HG03432 (cell line): Measurements from ENCODE around the gene CHPF.

Source experiments
- ATAC-seq: cut with Tn5 transposase; IDR thresholded peaks from one replicate; pipeline ENCODE4 v1.9.1; 2021; ENCODE audit warnings: mild to moderate bottlenecking, moderate library complexity; ENCODE audit not compliant: unreplicated experiment

The CHPF gene

GRCh38 chr2:219552382-219553167 is 9.0 kb upstream of the CHPF start:
- ATAC-seq = peak; percentile 92

DNA sequence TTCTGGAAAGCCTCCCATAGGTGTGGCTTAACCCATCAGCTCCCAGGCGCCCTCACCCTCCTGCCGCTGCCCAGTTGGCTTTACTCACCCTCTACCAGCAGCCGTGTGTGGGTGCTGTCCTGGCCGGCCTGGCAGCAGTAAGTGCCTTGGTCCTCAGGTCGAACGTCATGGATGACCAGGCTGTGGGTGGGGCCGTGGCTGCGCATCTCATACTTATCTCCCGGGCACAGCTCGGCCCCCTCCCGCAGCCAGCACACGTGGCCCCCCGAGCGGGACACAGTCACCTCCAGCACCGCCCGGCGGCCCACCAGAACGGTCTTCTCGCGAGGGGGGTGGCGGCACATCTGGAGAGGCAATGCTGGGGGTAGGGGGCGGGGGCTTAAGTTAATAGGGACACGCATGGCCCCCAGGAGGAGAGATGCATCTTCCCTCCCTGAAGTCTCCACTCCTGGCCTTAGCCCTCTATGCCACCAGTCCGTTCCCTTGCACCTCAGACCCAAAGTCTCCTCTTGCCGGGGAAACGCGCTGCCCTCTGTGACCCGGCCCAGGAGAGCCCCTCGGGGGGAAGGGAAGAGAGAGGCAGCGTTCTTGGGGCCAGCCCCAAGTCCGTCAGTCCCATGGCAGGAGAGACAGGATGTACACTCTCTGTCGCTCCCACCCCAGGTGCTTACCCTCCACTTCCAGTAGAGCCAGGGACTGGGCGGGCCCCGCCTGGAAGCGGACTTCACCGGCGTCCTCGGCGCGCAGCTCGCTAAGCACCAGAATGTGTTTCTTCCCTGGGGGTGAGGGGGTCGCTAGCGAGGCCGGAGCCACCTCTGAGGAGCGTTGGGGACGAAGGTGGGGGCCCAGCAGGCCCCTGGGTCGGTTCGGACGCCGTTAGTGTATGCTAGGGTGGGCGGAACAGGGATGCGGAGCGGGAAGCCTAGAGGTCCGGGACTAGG is 8.1 kb upstream of the CHPF start:
- peak; percentile 26 for ATAC-seq

- ATAC-seq = no peak
Observed at GRCh38 chr2:219549619-219550018, 6.0 kb upstream of the CHPF start.

DNA sequence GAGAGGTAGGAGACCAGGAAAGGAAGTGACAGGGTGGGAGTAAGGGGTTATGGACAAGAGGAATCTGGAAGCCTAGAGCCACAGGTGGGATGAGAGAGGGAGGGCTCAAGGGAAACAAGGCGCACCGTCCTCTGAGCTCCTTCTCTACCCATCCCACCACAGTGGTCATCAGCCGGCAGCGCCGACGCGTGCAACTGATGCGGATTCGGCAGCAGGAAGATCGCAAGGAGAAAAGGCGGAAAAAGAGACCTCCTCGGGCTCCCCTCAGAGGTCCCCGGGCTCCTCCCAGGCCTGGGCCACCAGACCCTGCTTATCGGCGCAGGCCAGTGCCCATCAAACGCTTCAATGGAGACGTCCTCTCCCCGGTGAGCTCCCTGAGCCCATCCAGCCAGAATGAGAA is 5.4 kb upstream of the CHPF start:
- ATAC-seq = no peak

DNA sequence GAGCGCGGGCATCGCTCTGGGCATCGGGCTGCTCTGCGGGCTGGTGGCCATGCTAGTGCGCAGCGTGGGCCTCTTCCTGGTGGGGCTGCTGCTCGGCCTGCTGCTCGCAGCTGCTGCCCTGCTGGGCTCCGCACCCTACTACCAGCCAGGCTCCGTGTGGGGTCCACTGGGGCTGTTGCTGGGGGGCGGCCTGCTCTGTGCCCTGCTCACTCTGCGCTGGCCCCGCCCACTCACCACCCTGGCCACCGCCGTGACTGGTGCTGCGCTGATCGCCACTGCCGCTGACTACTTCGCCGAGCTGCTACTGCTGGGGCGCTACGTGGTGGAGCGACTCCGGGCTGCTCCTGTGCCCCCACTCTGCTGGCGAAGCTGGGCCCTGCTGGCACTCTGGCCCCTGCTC is 4.0 kb upstream of the CHPF start:
- no peak for ATAC-seq

GRCh38 chr2:219545943-219546352 is 2.3 kb upstream of the CHPF start:
- no peak for ATAC-seq

GRCh38 chr2:219545295-219545942 is 1.8 kb upstream of the CHPF start:
- no peak for ATAC-seq

DNA sequence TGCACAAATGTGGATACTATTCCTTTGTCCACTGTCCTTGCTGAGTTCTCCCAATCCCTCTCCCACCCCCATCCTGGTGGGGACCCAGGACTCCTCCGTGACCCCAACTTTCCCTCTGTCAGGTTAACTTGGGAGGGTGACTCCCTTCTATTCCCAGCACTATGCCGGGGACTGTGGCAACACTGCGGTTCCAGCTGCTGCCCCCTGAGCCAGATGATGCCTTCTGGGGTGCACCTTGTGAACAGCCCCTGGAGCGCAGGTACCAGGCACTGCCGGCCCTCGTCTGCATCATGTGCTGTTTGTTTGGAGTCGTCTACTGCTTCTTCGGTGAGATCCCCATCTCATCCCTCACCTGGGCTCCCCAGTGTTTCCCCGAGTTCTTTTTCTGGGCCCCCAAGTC is 958 bp upstream of the CHPF start:
- ATAC-seq = no peak

- peak; percentile 37 for ATAC-seq
Observed at GRCh38 chr2:219542931-219543595, 546 bp downstream of the CHPF start.

DNA sequence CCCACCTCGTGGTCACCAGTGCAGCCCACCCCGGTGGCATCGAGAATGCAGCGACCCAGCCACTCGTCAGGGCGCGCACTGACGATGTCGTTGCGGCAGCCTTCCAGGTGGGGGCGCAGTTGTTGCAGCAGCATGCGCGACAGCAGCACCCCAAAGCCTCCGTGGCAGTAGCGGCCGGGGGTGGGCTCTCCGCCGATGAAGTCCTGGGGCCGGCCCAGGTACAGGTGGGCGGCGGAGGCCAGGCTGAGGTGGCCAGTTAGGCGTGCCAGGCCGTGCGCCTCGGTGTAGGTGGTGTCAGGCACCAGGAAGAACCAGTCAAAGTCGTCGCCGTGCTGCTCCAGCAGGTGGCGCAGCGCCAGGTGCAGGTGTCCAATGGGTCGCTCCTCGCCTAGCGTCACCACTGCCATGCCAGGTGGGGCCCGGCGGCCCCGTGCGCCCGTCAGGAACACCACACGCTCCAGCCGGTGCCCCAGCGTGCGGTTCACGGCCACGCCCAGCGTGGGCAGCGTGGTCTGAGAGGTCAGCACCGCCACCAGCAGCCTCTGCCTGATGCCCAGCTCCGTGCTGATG is 1.9 kb downstream of the CHPF start:
- ATAC-seq = peak; percentile 54

- no peak for ATAC-seq
Observed at GRCh38 chr2:219540784-219541504, 2.7 kb downstream of the CHPF start.

DNA sequence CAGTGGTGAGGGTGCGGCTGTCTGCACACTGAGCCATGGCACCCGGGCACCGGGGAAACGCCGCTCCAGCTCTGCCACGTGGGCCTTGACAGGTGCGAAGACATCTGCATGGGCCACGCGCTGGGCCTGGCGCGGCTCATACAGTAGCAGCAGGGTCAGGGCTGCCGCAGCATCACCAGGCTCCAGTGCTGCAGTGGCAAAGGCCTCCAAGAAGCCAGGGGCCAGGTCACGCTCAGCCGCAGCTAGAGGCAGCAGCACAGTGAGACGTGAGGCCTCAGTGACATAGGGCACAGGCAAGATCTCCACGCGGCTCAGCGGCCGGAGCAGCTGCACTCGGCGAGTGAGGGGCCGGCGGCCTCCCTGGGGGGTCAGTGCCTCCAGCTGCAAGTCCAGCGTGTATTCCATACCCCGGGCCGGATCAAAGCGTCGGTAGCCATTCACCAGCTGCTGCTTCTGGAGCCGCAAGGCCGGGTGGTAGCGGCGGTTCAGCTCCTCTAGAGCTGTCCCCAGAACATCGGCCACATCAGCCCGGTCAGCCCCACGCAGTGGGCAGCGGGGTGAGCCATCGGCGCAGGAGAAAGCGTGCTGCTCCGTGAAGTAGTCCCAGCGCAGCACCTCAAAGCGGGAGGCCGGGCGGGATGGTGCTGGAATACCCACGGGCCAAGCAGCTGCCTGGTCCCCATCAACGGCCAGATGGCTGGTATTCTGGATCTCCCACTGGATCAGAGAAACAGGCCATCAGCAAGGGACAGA is 3.5 kb downstream of the CHPF start:
- ATAC-seq = no peak

GRCh38 chr2:219538956-219539788 is 4.4 kb downstream of the CHPF start:
- no peak for ATAC-seq

DNA sequence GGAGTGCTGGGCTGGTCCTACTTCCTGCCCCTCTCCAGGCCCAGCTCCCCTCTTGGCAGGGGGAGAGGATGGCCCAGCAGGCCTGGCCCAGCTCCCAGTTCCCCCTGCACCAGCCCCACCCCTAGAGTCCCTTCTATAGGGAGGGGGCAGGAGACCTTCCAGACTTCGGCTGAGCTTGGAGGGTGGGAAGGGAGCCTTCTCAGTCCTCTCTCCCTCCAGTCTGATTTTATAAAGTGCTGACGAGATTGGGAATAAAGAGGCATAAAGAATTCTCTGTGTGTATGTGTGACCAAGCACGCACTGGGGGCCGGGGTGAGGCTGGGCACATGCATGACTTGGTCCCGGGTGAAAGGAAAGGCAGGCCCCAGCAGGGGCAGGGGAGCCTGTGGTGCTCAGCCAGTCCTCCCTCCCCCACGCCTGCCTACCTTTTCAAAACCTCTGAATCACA is 5.1 kb downstream of the CHPF start:
- no peak for ATAC-seq

DNA sequence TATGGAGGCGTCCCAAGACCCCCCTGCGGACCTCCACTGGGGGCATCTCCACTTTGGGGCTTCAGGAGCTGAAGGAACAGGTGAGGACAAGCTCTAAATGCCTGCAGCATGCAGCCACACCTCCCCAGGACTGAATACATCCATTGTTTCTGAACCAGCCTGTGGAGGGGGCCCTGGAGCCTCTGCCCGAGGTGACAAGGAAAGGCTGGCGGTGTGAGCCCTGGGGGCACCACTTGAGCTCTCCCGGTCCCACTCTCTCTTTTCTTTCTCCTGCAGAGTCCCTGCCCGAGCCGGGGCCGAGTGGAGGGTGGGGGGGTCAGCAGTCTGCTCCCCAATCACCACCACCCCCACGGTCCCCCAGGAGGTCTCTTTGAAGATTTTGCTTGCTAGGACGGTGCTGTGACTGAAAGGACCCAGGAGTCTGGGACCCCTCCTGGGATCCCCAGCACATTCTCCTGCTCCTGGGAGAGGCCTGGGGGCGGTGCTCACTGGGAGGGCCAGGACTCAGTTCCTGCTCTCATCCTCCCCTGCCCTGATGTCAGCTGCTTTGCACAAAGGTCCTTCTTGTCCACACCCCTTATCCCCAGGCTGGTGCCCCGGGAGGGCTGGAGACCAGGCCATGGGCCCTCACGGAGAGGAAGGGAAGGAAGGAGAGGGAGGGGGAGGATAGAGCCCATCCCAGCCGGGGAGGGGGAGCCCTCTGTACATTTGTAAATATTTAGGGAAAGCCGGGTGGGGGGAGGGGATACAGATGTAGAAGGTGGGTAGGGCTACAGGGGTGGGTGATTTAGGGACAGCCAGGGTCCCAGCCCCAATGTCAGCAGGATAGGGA is 5.7 kb downstream of the CHPF start:
- ATAC-seq = no peak

DNA sequence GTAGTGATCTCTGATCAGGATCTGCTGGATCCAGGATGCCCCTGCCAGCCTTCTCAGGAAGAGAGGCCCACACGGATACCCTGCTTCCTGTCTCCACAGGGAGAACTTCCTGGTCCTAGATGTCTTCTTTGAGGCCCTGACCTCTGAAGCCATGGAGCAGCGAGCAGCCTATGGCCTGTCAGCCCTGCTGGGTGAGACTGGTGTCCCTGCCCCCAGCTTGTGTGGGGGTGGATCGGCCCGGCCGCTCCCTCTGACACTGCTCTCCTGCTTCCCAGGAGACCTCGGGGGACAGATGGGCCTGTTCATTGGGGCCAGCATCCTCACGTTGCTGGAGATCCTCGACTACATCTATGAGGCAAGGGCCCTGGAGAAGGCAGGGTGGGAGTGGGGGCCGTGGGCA is 6.6 kb downstream of the CHPF start:
- no peak for ATAC-seq

DNA sequence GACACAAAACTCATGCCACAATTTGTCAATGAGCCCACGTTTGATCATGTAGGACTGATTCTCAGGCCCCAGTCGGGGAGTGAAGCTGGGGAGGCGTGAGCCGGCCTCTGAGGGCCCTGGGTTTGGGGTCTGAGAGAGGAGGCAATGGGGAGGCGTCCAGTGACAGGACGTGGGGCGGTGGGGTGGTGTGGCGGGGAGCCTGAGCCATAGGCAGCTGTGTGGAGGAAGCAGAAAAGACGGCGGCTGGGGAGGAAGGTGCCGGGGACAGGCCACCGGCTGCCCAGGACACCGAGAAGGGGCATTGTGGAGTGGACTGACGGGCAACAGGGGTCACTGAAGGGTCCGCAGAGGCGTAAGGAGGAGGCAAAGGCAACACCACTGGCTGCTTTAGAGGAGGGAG is 7.2 kb downstream of the CHPF start:
- no peak for ATAC-seq
